ENCODE measurements around the gene BRIP1. TPM values are rescaled to one million over a fixed set of nuclear protein-coding genes. Genes with fewer than 3 reads are reported as not detected.

Gene BRIP1
- total RNA-seq = 10 to 100 TPM in 1 of 5 experiments, 1 to 10 TPM in 4; 1.6 to 19.9 (median 1.8) TPM
- polyA plus RNA-seq = 1 to 10 TPM in 1 of 2 donors, under 1 TPM in 1; 0.64 to 1.2 TPM
- total RNA-seq = 4.7 reads per million, percentile 23 among the genes with 10 or more reads in this experiment

DNA sequence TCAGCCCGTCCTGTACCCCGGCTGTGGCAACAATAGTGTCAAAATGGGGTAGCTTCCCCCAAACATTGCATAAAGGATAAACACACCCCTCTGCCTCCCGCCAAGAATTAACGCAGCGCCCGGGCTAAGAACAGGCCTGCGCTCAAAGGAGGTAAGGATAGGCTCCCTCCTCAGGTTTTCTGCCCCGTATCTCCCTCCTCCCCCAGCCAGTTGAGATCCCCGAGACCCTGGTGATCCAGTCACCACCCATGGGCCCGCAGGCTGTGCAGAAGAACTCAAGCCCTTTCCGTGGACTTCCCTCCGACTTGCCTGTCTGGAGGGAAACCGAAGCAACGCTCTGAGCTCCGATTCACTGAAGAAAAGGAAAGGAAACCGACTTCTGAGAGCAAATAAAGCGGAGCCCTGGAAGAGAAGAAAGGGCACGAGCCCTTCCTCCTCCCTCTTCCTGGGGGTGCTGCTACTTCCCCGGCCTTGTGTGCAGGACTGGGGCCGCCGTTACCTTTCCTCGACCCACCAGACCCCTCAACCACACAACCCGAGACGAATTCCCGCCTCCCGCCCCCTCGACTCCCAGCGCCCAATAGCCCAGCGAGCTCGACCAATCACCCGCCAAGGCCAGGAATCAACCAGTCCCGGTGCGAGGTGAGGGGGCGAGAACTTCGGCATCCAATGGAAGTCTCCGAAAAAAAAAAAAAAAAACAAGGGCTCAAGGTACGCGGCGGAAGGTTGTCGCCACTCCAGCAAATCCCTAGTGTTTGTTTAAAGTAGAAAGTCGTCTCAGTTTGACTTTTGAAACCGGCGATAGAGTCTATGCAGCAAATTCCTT, at the start of gene BRIP1:
TSS of gene BRIP1 (minus strand) at position 554 of the 826 bp plus-strand sequence. CDS start 1,989 bp downstream, outside the sequence.
- H3K4me3 Mint-ChIP-seq = peak within 1 kb of the TSS; percentile 88 to 98 (median 96)
- DNase-seq = peak; percentile 61 to 90 (median 85)
- H3K4me1 ChIP-seq (ENCODE audit: control insufficient read depth in 2 of 2, insufficient read depth in 2 of 2, low read length in 2 of 2) = peaks cover 5 to 11% of the 10 kb centered on the region in 2 donors
- H3K36me3 Mint-ChIP-seq = peaks cover 0 to 5% (median 3%) of the 10 kb centered on the region in 5 donors
- POLR2A ChIA-PET = interaction anchor here (0.6 to 1.3 kb wide), 5 partner anchors 10 to 1038 kb away, joined by 3 to 5 read pairs (median 3); partner anchors contain the start of gene MED13
- H3K9me3 Mint-ChIP-seq = no peaks in the 10 kb centered on the region
- H3K4me3 ChIP-seq (ENCODE audit: low read length) = peak within 1 kb of the TSS; percentile 88
- H3K36me3 ChIP-seq (ENCODE audit: control insufficient read depth in 2 of 3, insufficient read depth in 3 of 3, low read length in 3 of 3) = peaks cover 0 to 12% (median 0%) of the 10 kb centered on the region in 3 experiments
- CTCF ChIA-PET = interaction anchor here (0.6 to 1.7 kb wide), 4 partner anchors 9 to 203 kb away, joined by 3 to 5 read pairs (median 4); no protein-coding TSS in a partner anchor
- H3K4me1 Mint-ChIP-seq = peaks cover 8 to 36% (median 26%) of the 10 kb centered on the region in 7 donors
- peak within 1 kb of the TSS; percentile 86 to 97 (median 93) for H3K27ac Mint-ChIP-seq
- intact Hi-C loops (cut with micrococcal nuclease) = loop anchor here (1.0 to 10.0 kb wide), 7 partner anchors 42 to 1186 kb away; partner anchors contain the start of genes BCAS3 (in 2 of the 2), INTS2 (in 2 of the 2) and TANC2 (in 1 of the 2)
- peak within 1 kb of the TSS; percentile 70 for H3K27ac ChIP-seq (ENCODE audit: low read depth, low read length)
- H3K27me3 Mint-ChIP-seq = no peaks in the 10 kb centered on the region
- H3K27me3 ChIP-seq (ENCODE audit: control insufficient read depth in 2 of 2, insufficient read depth in 2 of 2, low read length in 2 of 2) = no peaks in the 10 kb centered on the region
- no peaks in the 10 kb centered on the region for H3K9me3 ChIP-seq (ENCODE audit: control insufficient read depth in 2 of 3, low read length in 3 of 3)
- ATAC-seq = peak; percentile 99

- H3K27me3 Mint-ChIP-seq = no peaks in the 10 kb centered on the region
- Histone ChIP-seq H3K27me3 (ENCODE audit: control insufficient read depth in 2 of 2, insufficient read depth in 2 of 2, low read length in 2 of 2) (no peaks in the 10 kb centered on the region), H3K36me3 (ENCODE audit: control insufficient read depth in 2 of 3, insufficient read depth in 3 of 3, low read length in 3 of 3) (peaks cover 6 to 46% (median 11%) of the 10 kb centered on the region in 3 experiments), H3K9me3 (ENCODE audit: control insufficient read depth in 2 of 3, low read length in 3 of 3) (no peaks in the 10 kb centered on the region), H3K4me1 (ENCODE audit: control insufficient read depth in 2 of 2, insufficient read depth in 2 of 2, low read length in 2 of 2) (peaks cover 0 to 10% of the 10 kb centered on the region in 2 donors), H3K4me3 (ENCODE audit: low read length) (no peak overlapping the region), H3K27ac (ENCODE audit: low read depth, low read length) (no peak overlapping the region)
- H3K36me3 Mint-ChIP-seq = peaks cover 17 to 37% (median 26%) of the 10 kb centered on the region in 5 donors
- POLR2A ChIA-PET = interaction anchor here (0.7 kb wide), 1 partner anchor 19 kb away, joined by 5 read pairs; no protein-coding TSS in a partner anchor
- DNase-seq = no peak
- H3K9me3 Mint-ChIP-seq = peaks cover 0 to 2% (median 0%) of the 10 kb centered on the region in 11 donors
- ATAC-seq = no peak
- no peak overlapping the region for H3K27ac Mint-ChIP-seq
- intact Hi-C loops (cut with micrococcal nuclease) = no loop called here
- no peak overlapping the region for H3K4me3 Mint-ChIP-seq
- CTCF ChIA-PET = no interaction called here
- H3K4me1 Mint-ChIP-seq = peaks cover 0 to 7% (median 4%) of the 10 kb centered on the region in 7 donors
These were observed 45.1 kb upstream of the BRIP1 start for GRCh38 chr17:61908292-61909037.

GRCh38 chr17:61907361-61907760, 44.0 kb upstream of the BRIP1 start:
- Histone ChIP-seq H3K9me3 (ENCODE audit: control insufficient read depth in 2 of 3, low read length in 3 of 3) (no peaks in the 10 kb centered on the region), H3K4me1 (ENCODE audit: control insufficient read depth in 2 of 2, insufficient read depth in 2 of 2, low read length in 2 of 2) (peaks cover 0 to 11% of the 10 kb centered on the region in 2 donors), H3K4me3 (ENCODE audit: low read length) (no peak overlapping the region), H3K27ac (ENCODE audit: low read depth, low read length) (no peak overlapping the region), H3K36me3 (ENCODE audit: control insufficient read depth in 2 of 3, insufficient read depth in 3 of 3, low read length in 3 of 3) (peaks cover 6 to 52% (median 11%) of the 10 kb centered on the region in 3 experiments), H3K27me3 (ENCODE audit: control insufficient read depth in 2 of 2, insufficient read depth in 2 of 2, low read length in 2 of 2) (no peaks in the 10 kb centered on the region)
- Mint-ChIP-seq H3K4me1 (peaks cover 0 to 8% (median 4%) of the 10 kb centered on the region in 7 donors), H3K27ac (peak overlapping the region in 1 of 9 donors; percentile 35), H3K4me3 (no peak overlapping the region), H3K36me3 (peaks cover 22 to 44% (median 32%) of the 10 kb centered on the region in 5 donors), H3K27me3 (no peaks in the 10 kb centered on the region), H3K9me3 (peaks cover 0 to 2% (median 0%) of the 10 kb centered on the region in 11 donors)
- no peak for DNase-seq
- intact Hi-C loops (cut with micrococcal nuclease) = no loop called here
- CTCF ChIA-PET = no interaction called here
- POLR2A ChIA-PET = no interaction called here
- ATAC-seq = no peak

GRCh38 chr17:61904094-61904710, 40.9 kb upstream of the BRIP1 start:
- peaks cover 0 to 11% of the 10 kb centered on the region in 2 donors for H3K4me1 ChIP-seq (ENCODE audit: control insufficient read depth in 2 of 2, insufficient read depth in 2 of 2, low read length in 2 of 2)
- Mint-ChIP-seq H3K9me3 (no peaks in the 10 kb centered on the region), H3K27me3 (no peaks in the 10 kb centered on the region), H3K27ac (peak overlapping the region; percentile 46 to 90 (median 78)), H3K4me3 (peak overlapping the region in 9 of 10 donors; percentile 17 to 65 (median 52)), H3K4me1 (peaks cover 0 to 8% (median 4%) of the 10 kb centered on the region in 7 donors), H3K36me3 (peaks cover 12 to 44% (median 27%) of the 10 kb centered on the region in 5 donors)
- ATAC-seq (peak; percentile 72), DNase-seq (peak in 7 of 9 donors; percentile 10 to 39 (median 29))
- no peaks in the 10 kb centered on the region for H3K27me3 ChIP-seq (ENCODE audit: control insufficient read depth in 2 of 2, insufficient read depth in 2 of 2, low read length in 2 of 2)
- ChIA-PET CTCF (interaction anchor here (0.7 kb wide), 1 partner anchor 704 kb away, joined by 4 read pairs; no protein-coding TSS in a partner anchor), POLR2A (interaction anchor here (0.5 to 1.1 kb wide), 2 partner anchors 41 to 56 kb away, joined by 4 to 5 read pairs; partner anchors contain the start of gene BRIP1)
- H3K9me3 ChIP-seq (ENCODE audit: control insufficient read depth in 2 of 3, low read length in 3 of 3) = no peaks in the 10 kb centered on the region
- intact Hi-C loops (cut with micrococcal nuclease) = loop anchor here (1.0 to 2.0 kb wide), 2 partner anchors 24 to 41 kb away; partner anchors contain the start of gene BRIP1 (in 1 of the 2)
- H3K27ac ChIP-seq (ENCODE audit: low read depth, low read length) = peak overlapping the region; percentile 48
- peaks cover 0 to 55% (median 5%) of the 10 kb centered on the region in 3 experiments for H3K36me3 ChIP-seq (ENCODE audit: control insufficient read depth in 2 of 3, insufficient read depth in 3 of 3, low read length in 3 of 3)
- H3K4me3 ChIP-seq (ENCODE audit: low read length) = peak overlapping the region; percentile 8

DNA sequence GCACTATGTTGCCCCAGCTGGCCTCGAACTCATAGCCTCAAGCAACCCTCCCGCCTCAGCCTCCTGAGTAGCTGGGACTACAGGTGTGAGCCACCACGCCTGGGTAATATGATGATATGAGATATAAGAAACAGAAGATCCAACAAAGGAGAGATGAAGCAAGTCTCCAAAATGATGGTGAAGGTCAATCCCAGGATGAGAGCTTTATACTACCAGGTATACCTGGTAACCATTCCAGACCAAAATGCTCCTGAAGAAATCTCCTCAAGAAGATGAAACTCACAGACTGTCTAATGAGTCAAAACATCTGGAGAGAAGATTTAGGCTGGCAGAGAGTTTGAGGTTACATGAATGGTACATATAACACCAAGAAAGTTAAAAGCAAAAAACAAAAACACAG, 39.9 kb upstream of the BRIP1 start:
- no peaks in the 10 kb centered on the region for H3K9me3 ChIP-seq (ENCODE audit: control insufficient read depth in 2 of 3, low read length in 3 of 3)
- ChIA-PET CTCF (no interaction called here), POLR2A (interaction anchor here (0.6 kb wide), 1 partner anchor 34 kb away, joined by 3 read pairs; no protein-coding TSS in a partner anchor)
- Mint-ChIP-seq H3K4me3 (peak overlapping the region in 2 of 10 donors; percentile 45 to 53), H3K36me3 (peaks cover 12 to 44% (median 25%) of the 10 kb centered on the region in 5 donors), H3K27me3 (no peaks in the 10 kb centered on the region), H3K4me1 (peaks cover 0 to 8% (median 4%) of the 10 kb centered on the region in 7 donors), H3K9me3 (no peaks in the 10 kb centered on the region), H3K27ac (peak overlapping the region in 1 of 9 donors; percentile 68)
- H3K4me3 ChIP-seq (ENCODE audit: low read length) = no peak overlapping the region
- DNase-seq (no peak), ATAC-seq (no peak)
- H3K36me3 ChIP-seq (ENCODE audit: control insufficient read depth in 2 of 3, insufficient read depth in 3 of 3, low read length in 3 of 3) = peaks cover 0 to 58% (median 5%) of the 10 kb centered on the region in 3 experiments
- no peaks in the 10 kb centered on the region for H3K27me3 ChIP-seq (ENCODE audit: control insufficient read depth in 2 of 2, insufficient read depth in 2 of 2, low read length in 2 of 2)
- no peak overlapping the region for H3K27ac ChIP-seq (ENCODE audit: low read depth, low read length)
- H3K4me1 ChIP-seq (ENCODE audit: control insufficient read depth in 2 of 2, insufficient read depth in 2 of 2, low read length in 2 of 2) = peaks cover 0 to 11% of the 10 kb centered on the region in 2 donors
- intact Hi-C loops (cut with micrococcal nuclease) = no loop called here
